T47D (cell line): ENCODE measurements around the gene REN.

Experiments used
- DNase-seq, 2 experiments: peaks; one replicate each; pipeline versions ENCODE4 v3.0.0 to v3.0.0-alpha.2; 2011 to 2012; ENCODE audit warnings: low read depth in 1 of 2, low spot score in 1 of 2
- JUND ChIP-seq: IDR thresholded peaks from 2 replicates; pipeline ENCODE4 v1.6.1; 2012; ENCODE audit warnings: low read depth
- in situ Hi-C: cut with HindIII; loops from 2 replicates; pipeline ENCODE4 v1.10.0; 2016; ENCODE audit warnings: low sequenced_read_pairs, low pct_unique_long_range_greater_than_20kb

REN gene

GRCh38 chr1:204123376-204123775, 42.8 kb downstream of the REN start:
- no peak for TF ChIP-seq JUND
- DNase-seq: no peak
- in situ Hi-C loops: no loop called here

DNA sequence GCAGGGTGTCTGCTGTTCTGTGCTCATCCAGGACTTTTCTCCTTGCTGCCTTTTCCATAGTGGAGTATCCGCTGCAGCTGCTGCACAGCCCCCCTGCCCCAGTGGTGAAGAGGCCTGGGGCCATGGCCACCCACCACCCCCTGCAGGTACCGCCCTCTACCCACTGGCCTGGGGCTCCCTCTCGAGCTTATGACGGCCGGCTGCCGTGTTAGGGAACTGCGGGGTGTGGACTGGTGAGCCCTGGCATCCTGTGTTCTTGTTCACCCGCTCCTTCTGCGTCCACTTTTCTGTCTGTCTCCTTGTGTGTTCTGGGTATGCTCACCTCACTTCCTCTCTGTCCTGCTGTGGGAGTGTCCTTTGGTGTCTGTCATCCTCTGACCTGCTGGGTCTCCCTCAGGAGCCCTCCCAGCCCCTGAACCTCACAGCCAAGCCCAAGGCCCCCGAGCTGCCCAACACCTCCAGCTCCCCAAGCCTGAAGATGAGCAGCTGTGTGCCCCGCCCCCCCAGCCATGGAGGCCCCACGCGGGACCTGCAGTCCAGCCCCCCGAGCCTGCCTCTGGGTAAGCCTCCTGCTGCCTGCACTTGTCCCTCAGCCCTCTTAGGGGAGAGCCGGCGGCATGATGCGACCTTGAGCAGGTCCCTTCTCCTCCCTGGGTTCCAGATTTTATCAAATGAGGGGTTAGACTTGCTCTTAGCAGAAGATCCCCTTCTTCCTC, 44.1 kb downstream of the REN start:
- DNase-seq: no peak
- in situ Hi-C loops: no loop called here
- TF ChIP-seq JUND: no peak

GRCh38 chr1:204116539-204116938, 49.6 kb downstream of the REN start:
- in situ Hi-C loops: no loop called here
- no peak for TF ChIP-seq JUND
- DNase-seq: peak in 1 of 2 experiments; percentile 45

GRCh38 chr1:204115116-204115515, 51.0 kb downstream of the REN start:
- in situ Hi-C loops: no loop called here
- DNase-seq: no peak
- TF ChIP-seq JUND: no peak

- in situ Hi-C loops: no loop called here
- no peak for DNase-seq
- no peak for TF ChIP-seq JUND
These were observed 51.5 kb downstream of the REN start for GRCh38 chr1:204114606-204115005.

DNA sequence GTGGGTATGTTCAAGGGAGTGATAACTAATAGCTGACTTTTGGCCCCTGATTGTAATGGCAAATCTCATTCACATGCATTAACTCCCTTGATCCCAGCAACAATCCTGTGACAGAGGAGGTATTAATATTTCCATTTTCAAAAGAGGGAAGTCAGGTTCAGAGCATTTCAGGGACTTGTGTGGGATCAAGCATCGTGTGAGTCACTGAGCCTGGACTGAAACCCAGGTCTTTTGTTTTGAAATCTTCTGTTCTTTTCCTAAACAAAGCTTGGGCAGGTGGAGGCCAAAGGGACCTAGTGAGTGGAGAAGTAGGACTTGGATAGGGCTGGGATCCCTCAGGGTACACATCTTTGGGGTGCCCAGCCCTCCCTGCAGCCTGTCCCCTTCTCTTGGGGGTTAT, 52.2 kb downstream of the REN start:
- TF ChIP-seq JUND: no peak
- in situ Hi-C loops: no loop called here

DNA sequence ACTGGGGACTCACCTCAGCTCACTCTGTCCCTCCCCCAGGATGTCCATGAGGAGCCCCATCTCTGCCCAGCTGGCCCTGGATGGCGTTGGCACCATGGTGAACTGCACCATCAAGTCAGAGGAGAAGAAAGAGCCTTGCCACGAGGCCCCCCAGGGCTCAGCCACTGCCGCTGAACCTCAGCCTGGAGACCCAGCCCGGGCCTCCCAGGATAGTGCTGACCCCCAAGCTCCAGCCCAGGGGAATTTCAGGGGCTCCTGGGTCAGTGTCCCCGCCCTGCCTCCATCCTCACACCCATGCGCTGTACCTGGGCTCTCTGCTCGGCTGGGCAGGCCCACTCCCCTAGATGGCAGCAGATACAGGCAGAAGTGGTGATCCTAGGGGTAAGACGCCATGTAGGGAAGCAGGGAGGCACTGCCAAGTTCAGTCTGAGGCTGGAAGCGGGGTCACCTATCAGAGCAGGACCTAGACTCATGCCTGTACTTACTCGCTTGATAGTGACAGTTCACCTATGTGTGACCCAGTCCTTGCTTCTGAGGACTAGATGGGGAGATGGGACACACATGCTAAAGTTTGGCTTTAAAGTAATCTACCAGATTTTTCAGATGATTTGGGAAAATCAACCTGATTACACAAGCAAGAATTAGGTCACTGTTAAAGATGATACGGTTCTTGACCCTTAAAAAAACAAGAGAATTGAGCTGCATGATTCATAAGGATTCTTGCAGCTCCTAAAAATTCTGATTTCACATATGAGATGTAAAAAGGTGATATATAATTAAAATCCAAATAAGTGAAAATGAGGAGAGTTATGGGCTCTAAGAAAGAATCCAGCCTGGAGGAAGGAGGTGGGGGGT, 53.0 kb downstream of the REN start:
- in situ Hi-C loops: no loop called here

More for the DNA sequence above, 52.2 kb downstream of the REN start:
- DNase-seq: no peak

DNA sequence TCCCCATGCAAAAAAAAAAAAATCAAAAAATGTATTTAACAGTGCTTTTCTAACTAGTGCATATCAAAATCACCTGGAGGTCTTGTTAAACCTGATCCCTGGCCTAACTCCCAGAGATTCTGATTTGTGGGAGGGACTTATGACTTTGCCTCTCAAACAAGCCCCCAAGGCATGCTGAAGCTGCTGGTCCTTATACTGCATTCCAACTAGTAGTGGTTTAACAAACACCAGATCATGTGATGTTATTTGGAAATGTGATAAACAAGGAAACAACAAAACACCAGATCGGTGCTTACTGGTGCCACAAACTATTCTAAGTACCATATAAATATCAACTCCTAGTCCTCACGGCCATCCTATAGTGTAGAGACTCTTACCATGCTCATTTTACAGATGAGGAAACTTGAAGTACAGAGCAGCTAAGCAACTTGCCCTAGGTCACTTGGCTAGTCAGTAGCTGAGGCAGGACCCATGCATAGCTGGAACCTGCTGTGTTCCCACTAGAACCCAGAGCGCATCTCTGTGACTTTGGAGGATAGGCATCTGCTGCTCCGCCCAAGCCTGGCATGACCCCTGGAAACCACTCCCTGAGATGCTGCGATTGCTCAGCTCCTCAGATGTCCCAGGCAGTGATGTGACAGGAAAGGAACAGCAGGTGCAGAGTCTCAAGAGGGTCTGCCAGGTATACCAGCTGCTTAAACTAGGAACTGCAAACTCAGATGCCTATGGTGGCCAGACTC, 55.1 kb downstream of the REN start:
- in situ Hi-C loops: no loop called here
- TF ChIP-seq JUND: no peak
- DNase-seq: no peak

More for the DNA sequence above, 53.0 kb downstream of the REN start:
- no peak for TF ChIP-seq JUND
- no peak for DNase-seq

GRCh38 chr1:204108312-204109141, 57.6 kb downstream of the REN start:
- in situ Hi-C loops: no loop called here
- no peak for TF ChIP-seq JUND
- DNase-seq: no peak

DNA sequence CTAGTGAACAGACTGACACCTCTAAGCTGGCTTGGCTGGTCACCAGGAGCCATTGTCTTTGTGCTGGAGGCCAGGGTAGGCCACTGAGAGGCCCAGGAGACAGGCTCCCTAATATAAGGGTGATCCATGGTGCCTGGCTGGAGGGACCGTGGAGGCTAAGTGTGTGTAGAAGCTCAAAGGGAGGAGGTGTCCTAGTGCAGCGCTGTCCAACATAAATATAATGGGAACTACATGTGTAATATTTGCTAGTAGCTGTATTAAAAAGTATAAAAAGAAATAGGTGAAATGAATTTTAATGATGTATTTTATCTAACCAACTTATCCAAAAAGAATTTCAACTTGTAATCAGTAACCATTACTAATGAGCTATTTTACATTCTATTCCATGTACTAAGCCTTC, 58.2 kb downstream of the REN start:
- no peak for DNase-seq
- no peak for TF ChIP-seq JUND
- in situ Hi-C loops: no loop called here

- no peak for TF ChIP-seq JUND
- in situ Hi-C loops: no loop called here
- no peak for DNase-seq
These were observed 59.3 kb downstream of the REN start for GRCh38 chr1:204106825-204107224.

DNA sequence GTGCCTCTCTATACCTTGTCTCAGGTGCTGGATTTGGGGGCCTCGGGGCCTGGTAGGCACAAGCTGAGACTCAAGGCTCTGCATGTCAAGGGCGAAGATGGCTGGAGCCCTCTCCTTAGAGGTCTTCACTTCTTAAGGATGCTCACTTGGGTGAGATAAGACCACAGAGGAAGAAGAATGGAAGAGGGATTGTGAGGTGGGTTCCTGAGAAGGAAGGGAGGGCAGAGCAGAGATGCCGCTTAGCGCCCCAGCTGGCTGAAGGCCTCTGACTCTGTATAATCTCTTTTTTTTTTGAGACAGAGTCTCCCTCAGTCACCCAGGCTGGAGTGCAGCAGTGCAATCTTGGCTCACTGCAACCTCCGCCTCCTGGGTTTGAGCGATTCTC, 61.0 kb downstream of the REN start:
- in situ Hi-C loops: no loop called here
- TF ChIP-seq JUND: no peak
- DNase-seq: no peak
